ENCODE results near the gene KLHL21. TPM values are rescaled to one million over a fixed set of nuclear protein-coding genes. Genes with fewer than 3 reads are reported as not detected.

KLHL21 gene
- polyA plus RNA-seq, 1 experiment, result 19.2 TPM

DNA sequence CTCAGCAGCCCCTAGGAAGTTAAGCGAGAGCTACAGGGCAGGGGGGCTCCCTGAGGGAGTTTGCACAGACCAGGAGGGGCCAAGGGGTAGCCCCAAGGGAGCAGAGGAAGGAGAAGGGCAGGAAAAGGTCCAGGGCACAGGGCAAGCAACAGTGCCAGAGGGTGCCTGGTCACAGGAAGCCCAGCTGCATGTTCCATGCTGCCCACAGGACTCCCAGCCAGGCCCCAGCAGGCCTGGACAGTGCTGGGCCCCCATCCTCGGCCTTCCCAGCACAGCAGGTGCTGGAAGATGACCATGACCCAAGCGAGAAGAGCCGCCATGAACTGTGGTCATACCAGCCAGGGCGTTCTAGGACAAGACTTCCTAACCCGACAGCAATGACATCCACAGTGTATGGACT is 11.0 kb downstream of the KLHL21 start:
- CTCF ChIA-PET, result interaction anchor here (1.5 kb wide), 1 partner anchor 11 kb away, joined by 3 read pairs; the partner anchor contains the start of gene KLHL21

DNA sequence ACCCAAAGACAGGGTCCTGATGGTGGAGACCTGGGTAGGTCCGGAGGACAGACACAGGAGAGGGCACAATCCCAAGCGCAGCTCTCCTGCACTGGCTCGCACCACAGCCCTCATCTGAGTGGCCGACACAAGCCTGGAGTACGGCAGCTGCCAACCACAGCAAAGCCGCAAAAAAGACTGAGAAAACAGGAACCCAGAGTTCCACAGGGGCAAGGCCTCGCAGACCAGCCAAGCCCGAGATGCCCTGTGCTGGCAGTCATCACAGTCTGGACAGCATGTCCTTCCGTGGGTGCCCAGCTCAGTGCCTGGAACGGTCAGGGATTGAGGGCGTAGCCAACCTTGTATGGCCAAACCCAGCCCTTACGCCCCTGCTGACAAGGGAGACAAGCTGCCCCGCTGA is 11.4 kb downstream of the KLHL21 start:
- Histone ChIP-seq H3K4me3 (ENCODE audit: low read depth, low read length) (no peak overlapping the region), H3K36me3 (ENCODE audit: control insufficient read depth, insufficient read depth, low read length) (peaks cover 47% of the 10 kb centered on the region), H3K27me3 (ENCODE audit: control insufficient read depth, insufficient read depth, low read length) (no peaks in the 10 kb centered on the region)
- POLR2A ChIA-PET, result no interaction called here
- TF ChIP-seq, protein P1, sequence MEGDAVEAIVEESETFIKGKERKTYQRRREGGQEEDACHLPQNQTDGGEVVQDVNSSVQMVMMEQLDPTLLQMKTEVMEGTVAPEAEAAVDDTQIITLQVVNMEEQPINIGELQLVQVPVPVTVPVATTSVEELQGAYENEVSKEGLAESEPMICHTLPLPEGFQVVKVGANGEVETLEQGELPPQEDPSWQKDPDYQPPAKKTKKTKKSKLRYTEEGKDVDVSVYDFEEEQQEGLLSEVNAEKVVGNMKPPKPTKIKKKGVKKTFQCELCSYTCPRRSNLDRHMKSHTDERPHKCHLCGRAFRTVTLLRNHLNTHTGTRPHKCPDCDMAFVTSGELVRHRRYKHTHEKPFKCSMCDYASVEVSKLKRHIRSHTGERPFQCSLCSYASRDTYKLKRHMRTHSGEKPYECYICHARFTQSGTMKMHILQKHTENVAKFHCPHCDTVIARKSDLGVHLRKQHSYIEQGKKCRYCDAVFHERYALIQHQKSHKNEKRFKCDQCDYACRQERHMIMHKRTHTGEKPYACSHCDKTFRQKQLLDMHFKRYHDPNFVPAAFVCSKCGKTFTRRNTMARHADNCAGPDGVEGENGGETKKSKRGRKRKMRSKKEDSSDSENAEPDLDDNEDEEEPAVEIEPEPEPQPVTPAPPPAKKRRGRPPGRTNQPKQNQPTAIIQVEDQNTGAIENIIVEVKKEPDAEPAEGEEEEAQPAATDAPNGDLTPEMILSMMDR (IDR thresholded peaks at IDR 0.05; ENCODE audit: insufficient read depth, low read depth, low read length), result no peak
- DNase-seq (ENCODE audit: low read depth), result no peak
- CTCF ChIA-PET, result interaction anchor here (1.5 kb wide), 1 partner anchor 11 kb away, joined by 3 read pairs; the partner anchor contains the start of gene KLHL21

More for the DNA sequence above, 11.0 kb downstream of the KLHL21 start:
- TF ChIP-seq, protein P1 (IDR thresholded peaks at IDR 0.05; ENCODE audit: insufficient read depth, low read depth, low read length), result no peak
- H3K36me3 ChIP-seq (ENCODE audit: control insufficient read depth, insufficient read depth, low read length), result peaks cover 50% of the 10 kb centered on the region
- POLR2A ChIA-PET, result no interaction called here
- no peak for DNase-seq (ENCODE audit: low read depth)
- H3K27me3 ChIP-seq (ENCODE audit: control insufficient read depth, insufficient read depth, low read length), result no peaks in the 10 kb centered on the region
- no peak overlapping the region for H3K4me3 ChIP-seq (ENCODE audit: low read depth, low read length)

DNA sequence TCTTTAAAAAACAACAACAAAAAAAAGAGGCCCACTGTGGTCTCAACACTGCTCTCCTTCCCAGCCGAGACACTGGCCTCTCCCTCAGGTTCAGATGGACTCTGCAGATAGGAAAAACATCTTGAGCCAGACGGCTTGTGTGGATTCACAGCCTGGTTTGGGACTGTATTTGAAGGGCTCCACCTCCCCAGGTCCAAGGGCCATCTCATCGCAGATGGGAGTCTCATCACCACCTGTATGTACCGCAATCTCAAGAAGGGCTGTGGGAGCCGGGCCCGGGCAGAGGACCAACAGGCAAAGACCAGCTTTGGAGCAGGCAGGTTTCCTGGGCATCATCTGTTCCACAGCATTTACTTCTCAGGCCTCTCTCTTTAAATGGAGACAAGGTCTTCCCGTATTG is 12.6 kb downstream of the KLHL21 start:
- no peak for DNase-seq (ENCODE audit: low read depth)
- peaks cover 38% of the 10 kb centered on the region for H3K36me3 ChIP-seq (ENCODE audit: control insufficient read depth, insufficient read depth, low read length)
- POLR2A ChIA-PET, result no interaction called here
- CTCF ChIA-PET, result interaction anchor here (1.6 kb wide), 1 partner anchor 10 kb away, joined by 5 read pairs; no protein-coding TSS in a partner anchor
- no peak overlapping the region for H3K4me3 ChIP-seq (ENCODE audit: low read depth, low read length)
- H3K27me3 ChIP-seq (ENCODE audit: control insufficient read depth, insufficient read depth, low read length), result no peaks in the 10 kb centered on the region
- TF ChIP-seq, protein P1 (IDR thresholded peaks at IDR 0.05; ENCODE audit: insufficient read depth, low read depth, low read length), result no peak

DNA sequence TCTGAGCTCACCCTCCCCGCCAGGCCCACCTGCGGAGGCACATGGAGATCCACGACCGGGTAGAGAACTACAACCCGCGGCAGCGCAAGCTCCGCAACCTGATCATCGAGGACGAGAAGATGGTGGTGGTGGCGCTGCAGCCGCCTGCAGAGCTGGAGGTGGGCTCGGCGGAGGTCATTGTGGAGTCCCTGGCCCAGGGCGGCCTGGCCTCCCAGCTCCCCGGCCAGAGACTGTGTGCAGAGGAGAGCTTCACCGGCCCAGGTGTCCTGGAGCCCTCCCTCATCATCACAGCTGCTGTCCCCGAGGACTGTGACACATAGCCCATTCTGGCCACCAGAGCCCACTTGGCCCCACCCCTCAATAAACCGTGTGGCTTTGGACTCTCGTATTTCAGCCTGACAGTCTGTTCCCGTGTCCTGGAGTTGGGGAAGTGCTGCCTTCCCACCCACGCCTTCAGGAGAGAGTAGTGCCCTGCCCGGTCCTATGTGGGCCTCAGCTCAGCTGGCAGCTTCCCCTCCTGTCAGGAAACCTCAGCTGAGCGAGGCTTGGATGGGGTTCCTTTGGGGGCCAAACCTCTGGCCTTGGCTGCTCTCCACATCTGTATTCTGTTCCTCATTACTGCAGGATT is 13.7 kb downstream of the KLHL21 start:
- no peak for DNase-seq (ENCODE audit: low read depth)
- CTCF ChIA-PET, result interaction anchor here (0.8 to 1.6 kb wide), 2 partner anchors 8 to 9 kb away, joined by 3 to 5 read pairs; no protein-coding TSS in a partner anchor
- TF ChIP-seq, protein P1 (IDR thresholded peaks at IDR 0.05; ENCODE audit: insufficient read depth, low read depth, low read length), result no peak
- peaks cover 34% of the 10 kb centered on the region for H3K36me3 ChIP-seq (ENCODE audit: control insufficient read depth, insufficient read depth, low read length)
- no peaks in the 10 kb centered on the region for H3K27me3 ChIP-seq (ENCODE audit: control insufficient read depth, insufficient read depth, low read length)
- no peak overlapping the region for H3K4me3 ChIP-seq (ENCODE audit: low read depth, low read length)
- POLR2A ChIA-PET, result no interaction called here

DNA sequence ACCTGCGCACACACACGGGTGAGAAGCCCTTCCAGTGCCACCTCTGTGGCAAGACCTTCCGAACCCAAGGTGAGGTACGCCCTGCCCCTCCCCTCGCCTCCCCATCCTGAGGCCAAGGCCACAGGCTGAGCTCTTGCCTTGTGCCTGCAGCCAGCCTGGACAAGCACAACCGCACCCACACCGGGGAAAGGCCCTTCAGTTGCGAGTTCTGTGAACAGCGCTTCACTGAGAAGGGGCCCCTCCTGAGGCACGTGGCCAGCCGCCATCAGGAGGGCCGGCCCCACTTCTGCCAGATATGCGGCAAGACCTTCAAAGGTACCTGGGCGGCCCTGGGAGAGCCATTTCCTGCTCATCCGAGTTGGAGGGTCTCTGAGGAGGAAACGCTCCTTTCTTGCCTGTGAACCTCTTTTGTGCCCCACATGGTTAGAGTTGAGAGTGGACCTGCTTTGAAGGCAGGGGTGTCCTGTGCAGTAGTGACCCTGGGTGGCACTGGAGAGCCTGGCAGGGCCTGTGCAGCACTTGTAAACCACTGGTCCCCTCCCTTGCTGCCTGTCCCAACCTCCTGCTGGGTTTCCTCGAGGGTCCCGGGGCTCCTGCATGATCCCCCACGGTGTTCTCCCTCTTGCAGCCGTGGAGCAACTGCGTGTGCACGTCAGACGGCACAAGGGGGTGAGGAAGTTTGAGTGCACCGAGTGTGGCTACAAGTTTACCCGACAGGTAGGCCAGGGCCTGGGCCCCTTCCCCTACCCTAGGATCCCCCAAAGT is 14.4 kb downstream of the KLHL21 start:
- TF ChIP-seq, protein P1 (IDR thresholded peaks at IDR 0.05; ENCODE audit: insufficient read depth, low read depth, low read length), result no peak
- ChIA-PET CTCF (interaction anchor here (1.0 to 1.6 kb wide), 2 partner anchors 8 to 58 kb away, joined by 5 read pairs; no protein-coding TSS in a partner anchor), POLR2A (no interaction called here)
- no peak for DNase-seq (ENCODE audit: low read depth)
- H3K27me3 ChIP-seq (ENCODE audit: control insufficient read depth, insufficient read depth, low read length), result no peaks in the 10 kb centered on the region
- H3K4me3 ChIP-seq (ENCODE audit: low read depth, low read length), result no peak overlapping the region
- H3K36me3 ChIP-seq (ENCODE audit: control insufficient read depth, insufficient read depth, low read length), result peaks cover 28% of the 10 kb centered on the region
